ENCODE measurements around the gene PLEKHA6.

- no peak for TF ChIP-seq CTCF (IDR thresholded peaks at IDR 0.05; ENCODE audit: low read length)
- no peak for TF ChIP-seq EZH2phosphoT487 (IDR thresholded peaks at IDR 0.05; ENCODE audit: low read length)
- no peak for TF ChIP-seq EZH2 (optimal IDR thresholded peaks at IDR 0.05; ENCODE audit: low read depth, low read length)
These were observed 158.2 kb downstream of the PLEKHA6 start for GRCh38 chr1:204201348-204202040.

Data from MM.1S (cell line).